Vagina (tissue), 2 donors: ENCODE data around the gene CD160. TPM values are rescaled to one million over a fixed set of nuclear protein-coding genes. Genes with fewer than 3 reads are reported as not detected.

Experiments
- DNase-seq, 2 donors: peaks; one replicate each; pipeline ENCODE4 v3.0.0-alpha.2; 2017; ENCODE audit errors: extremely low spot score in 2 of 2
- H3K27ac ChIP-seq: fragments of 200-600 bp; sonication (generic); one replicate; pipeline ENCODE4 v1.5.1; 2019
- H3K27me3 ChIP-seq: fragments of 200-600 bp; sonication (generic); one replicate; pipeline ENCODE4 v1.5.1; 2019
- H3K36me3 ChIP-seq, 2 donors: fragments of 200-600 bp; sonication (generic); one replicate each; pipeline ENCODE4 v1.5.1; 2017 to 2019
- H3K4me1 ChIP-seq: fragments of 200-600 bp; sonication (generic); one replicate; pipeline ENCODE4 v1.5.1; 2019
- H3K4me3 ChIP-seq, 2 donors: fragments of 200-600 bp; sonication (generic); 1 replicate in 1 of 2; 2 replicates in 1 of 2; pipeline ENCODE4 v1.5.1; 2016 to 2019
- H3K9me3 ChIP-seq: fragments of 200-600 bp; sonication (generic); one replicate; pipeline ENCODE4 v1.5.1; 2019
- POLR2A ChIP-seq, 2 donors: fragments of 450-650 bp; IDR thresholded peaks; one replicate each; pipeline ENCODE4 v1.6.1; 2017; ENCODE audit warnings: antibody characterized with exemption in 2 of 2, mild to moderate bottlenecking in 2 of 2, moderate library complexity in 2 of 2
- POLR2AphosphoS5 ChIP-seq, 2 donors: sonication (generic); formaldehyde crosslinking; IDR thresholded peaks; one replicate each; pipeline ENCODE4 v1.9.0; 2017; ENCODE audit warnings: antibody characterized with exemption in 2 of 2, mild to moderate bottlenecking in 2 of 2, low read depth in 1 of 2; ENCODE audit not compliant: insufficient read depth in 1 of 2
- intact Hi-C: fragments of 100-400 bp; cut with DNase I; formaldehyde crosslinking; loops from one replicate; pipeline ENCODE4 v1.15.1; 2023
- total RNA-seq: library from RNA; depleted of rRNA; stranded (reverse); fragments of >200 nt; gene quantifications from one replicate; pipeline ENCODE4 v1.2.3, GENCODE V29; 2016
- TF ChIP-seq, protein P1 (sequence below), 3 experiments: fragments of 450-650 bp in 2 of 3; fragments of 200-600 bp in 1 of 3; sonication (generic) in 1 of 3; IDR thresholded peaks; one replicate each; pipeline ENCODE4 v1.5.1; 2017 to 2019; ENCODE audit warnings: antibody characterized with exemption in 3 of 3, mild to moderate bottlenecking in 2 of 3, moderate library complexity in 2 of 3

The CD160 gene
- total RNA-seq, 1 donor from 2014 or later = 0.49 TPM

DNA sequence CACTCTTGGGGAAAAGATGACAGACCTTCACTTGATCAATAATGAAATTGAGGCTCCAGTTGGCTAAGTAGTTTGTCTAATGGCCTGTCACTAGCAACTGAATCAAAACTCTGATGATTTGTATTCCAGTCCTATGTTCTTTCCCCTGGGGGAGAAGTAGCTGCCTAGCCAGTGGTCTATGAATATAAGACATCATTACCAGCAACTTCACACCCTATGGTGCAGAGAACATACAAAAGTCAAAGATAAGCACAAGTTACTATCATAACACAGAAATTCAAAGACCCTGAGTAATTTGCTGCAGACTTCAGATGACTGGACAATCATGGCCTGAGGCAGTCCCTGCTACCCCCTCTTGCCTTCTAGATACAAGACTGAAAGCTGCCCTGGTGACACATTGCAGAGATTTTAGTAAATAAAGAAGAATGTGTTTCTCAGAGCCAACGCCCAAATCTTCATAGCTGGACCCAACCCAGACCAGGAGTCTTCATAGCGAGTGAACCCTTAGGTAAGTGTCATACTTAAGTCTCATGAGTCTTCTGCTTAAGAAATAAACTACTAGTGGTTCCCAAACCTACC lies 13.1 kb upstream of the CD160 start:
- intact Hi-C loops = no loop called here
- H3K4me1 ChIP-seq = no peaks in the 10 kb centered on the region
- H3K36me3 ChIP-seq = no peaks in the 10 kb centered on the region
- no peak overlapping the region for H3K27ac ChIP-seq
- no peaks in the 10 kb centered on the region for H3K27me3 ChIP-seq
- no peak overlapping the region for H3K4me3 ChIP-seq
- DNase-seq = no peak
- H3K9me3 ChIP-seq = no peaks in the 10 kb centered on the region
- TF ChIP-seq POLR2AphosphoS5 (IDR thresholded peaks at IDR 0.05; ENCODE audit: insufficient read depth in 1 of 2, low read depth in 1 of 2) (no peak), POLR2A (IDR thresholded peaks at IDR 0.05) (no peak)
- TF ChIP-seq, protein P1, sequence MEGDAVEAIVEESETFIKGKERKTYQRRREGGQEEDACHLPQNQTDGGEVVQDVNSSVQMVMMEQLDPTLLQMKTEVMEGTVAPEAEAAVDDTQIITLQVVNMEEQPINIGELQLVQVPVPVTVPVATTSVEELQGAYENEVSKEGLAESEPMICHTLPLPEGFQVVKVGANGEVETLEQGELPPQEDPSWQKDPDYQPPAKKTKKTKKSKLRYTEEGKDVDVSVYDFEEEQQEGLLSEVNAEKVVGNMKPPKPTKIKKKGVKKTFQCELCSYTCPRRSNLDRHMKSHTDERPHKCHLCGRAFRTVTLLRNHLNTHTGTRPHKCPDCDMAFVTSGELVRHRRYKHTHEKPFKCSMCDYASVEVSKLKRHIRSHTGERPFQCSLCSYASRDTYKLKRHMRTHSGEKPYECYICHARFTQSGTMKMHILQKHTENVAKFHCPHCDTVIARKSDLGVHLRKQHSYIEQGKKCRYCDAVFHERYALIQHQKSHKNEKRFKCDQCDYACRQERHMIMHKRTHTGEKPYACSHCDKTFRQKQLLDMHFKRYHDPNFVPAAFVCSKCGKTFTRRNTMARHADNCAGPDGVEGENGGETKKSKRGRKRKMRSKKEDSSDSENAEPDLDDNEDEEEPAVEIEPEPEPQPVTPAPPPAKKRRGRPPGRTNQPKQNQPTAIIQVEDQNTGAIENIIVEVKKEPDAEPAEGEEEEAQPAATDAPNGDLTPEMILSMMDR (IDR thresholded peaks at IDR 0.05) = no peak

DNA sequence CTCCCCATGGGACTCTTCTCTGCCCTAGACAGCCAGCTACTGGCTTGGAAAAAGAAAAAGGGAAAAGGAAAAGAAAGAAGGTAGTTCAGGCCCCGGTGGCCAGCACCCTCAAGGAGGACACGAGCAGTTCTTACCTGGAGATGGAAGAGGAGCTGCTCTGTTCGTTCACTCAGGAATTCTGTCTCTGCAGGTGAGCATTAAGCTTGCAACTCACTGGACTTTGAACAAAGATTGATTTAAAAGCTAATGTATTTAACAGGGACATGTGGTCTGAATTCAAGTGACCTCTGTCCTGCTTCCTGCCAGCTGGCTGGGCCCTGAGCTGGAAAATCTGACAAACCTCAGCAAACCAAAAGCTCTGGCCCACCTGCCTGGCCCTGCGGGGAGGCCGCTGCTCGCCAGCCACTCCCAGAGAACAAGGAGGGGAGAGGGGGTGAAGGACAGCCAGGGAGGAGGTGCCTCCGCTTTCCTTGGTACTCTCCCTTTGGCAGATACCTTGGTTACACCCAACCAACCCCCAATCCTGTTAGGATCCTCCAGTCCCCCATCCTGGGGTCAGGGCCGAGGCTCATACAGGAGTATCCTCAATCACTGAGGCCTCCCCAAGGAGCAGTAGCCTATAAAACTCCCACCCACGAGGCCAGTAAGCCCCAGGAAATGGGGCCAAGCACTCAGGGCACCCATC lies 12.0 kb upstream of the CD160 start, which contains the start of gene PDZK1:
Gene PDZK1 (minus strand): TSS at position 186 of the 685 bp plus-strand sequence. CDS start 19,347 bp downstream, outside the sequence.
- H3K36me3 ChIP-seq = no peaks in the 10 kb centered on the region
- no peak for TF ChIP-seq POLR2A (IDR thresholded peaks at IDR 0.05)
- TF ChIP-seq, protein P1 (IDR thresholded peaks at IDR 0.05) = no peak
- TF ChIP-seq POLR2AphosphoS5 (IDR thresholded peaks at IDR 0.05; ENCODE audit: insufficient read depth in 1 of 2, low read depth in 1 of 2) = no peak
- H3K9me3 ChIP-seq = no peaks in the 10 kb centered on the region
- no peaks in the 10 kb centered on the region for H3K4me1 ChIP-seq
- intact Hi-C loops = no loop called here
- no peak within 1 kb of the TSS for H3K4me3 ChIP-seq
- H3K27ac ChIP-seq = no peak within 1 kb of the TSS
- no peaks in the 10 kb centered on the region for H3K27me3 ChIP-seq
- DNase-seq = no peak

DNA sequence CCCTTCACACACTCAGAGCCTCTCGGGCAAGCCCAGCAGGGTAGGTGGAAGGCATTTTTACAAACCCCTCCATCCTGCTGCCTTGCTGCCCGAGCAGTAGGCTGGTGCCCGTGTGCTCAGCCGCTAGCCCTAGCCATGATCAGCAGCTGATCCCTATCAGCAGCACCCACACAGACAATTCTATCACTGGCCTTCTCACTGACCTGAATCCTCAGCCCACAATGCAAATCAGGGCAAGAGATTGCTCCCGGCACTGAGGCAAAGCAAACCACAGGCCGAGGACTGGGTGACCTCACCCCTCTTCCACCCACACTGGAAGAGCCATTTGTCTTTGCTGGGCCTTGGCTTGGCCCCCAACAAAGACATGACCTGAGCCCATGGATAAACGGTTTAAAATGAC lies 11.2 kb upstream of the CD160 start:
- H3K27ac ChIP-seq = no peak overlapping the region
- intact Hi-C loops = no loop called here
- no peaks in the 10 kb centered on the region for H3K9me3 ChIP-seq
- no peak overlapping the region for H3K4me3 ChIP-seq
- H3K36me3 ChIP-seq = no peaks in the 10 kb centered on the region
- no peaks in the 10 kb centered on the region for H3K27me3 ChIP-seq
- H3K4me1 ChIP-seq = no peaks in the 10 kb centered on the region
- TF ChIP-seq POLR2A (IDR thresholded peaks at IDR 0.05) (no peak), POLR2AphosphoS5 (IDR thresholded peaks at IDR 0.05; ENCODE audit: insufficient read depth in 1 of 2, low read depth in 1 of 2) (no peak)
- TF ChIP-seq, protein P1 (IDR thresholded peaks at IDR 0.05) = no peak
- DNase-seq = no peak

DNA sequence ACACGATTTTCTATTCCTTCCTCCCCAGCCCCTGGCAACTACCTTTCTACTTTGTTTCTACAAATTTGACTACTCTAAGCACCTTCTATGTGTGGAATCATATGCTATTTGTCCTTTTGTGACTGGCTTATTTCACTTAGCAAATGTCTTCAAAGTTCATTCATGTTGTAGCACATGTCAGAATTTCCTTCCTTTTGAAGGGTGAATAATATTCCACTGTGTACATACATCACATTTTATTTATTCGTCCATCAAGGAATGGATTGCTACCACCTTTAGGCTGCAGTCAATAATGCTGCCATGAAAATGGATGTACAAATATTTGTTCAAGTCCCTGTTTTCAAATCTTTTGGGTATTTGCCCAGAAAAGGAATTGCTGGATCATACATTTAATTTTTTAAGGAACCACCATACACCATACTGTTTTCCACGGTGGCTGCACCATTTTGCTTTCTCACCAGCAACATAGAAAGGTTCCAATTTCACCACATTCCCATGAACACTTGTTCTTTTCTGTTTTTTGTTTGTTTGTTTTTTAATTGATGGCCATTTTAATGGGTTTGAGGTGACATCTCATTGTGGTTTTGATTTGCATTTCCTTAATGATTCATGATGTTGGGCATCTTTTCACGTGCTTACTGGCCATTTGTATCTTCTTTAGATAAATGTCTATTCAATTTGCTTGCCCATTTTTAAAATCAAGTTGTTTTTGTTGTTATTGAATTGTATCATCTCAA lies 8.8 kb upstream of the CD160 start:
- no peaks in the 10 kb centered on the region for H3K36me3 ChIP-seq
- no peaks in the 10 kb centered on the region for H3K27me3 ChIP-seq
- no peak overlapping the region for H3K27ac ChIP-seq
- no peak for DNase-seq
- H3K9me3 ChIP-seq = no peaks in the 10 kb centered on the region
- TF ChIP-seq POLR2AphosphoS5 (IDR thresholded peaks at IDR 0.05; ENCODE audit: insufficient read depth in 1 of 2, low read depth in 1 of 2) (no peak), POLR2A (IDR thresholded peaks at IDR 0.05) (no peak)
- TF ChIP-seq, protein P1 (IDR thresholded peaks at IDR 0.05) = no peak
- H3K4me1 ChIP-seq = no peaks in the 10 kb centered on the region
- intact Hi-C loops = no loop called here
- no peak overlapping the region for H3K4me3 ChIP-seq
